Loucy (cell line): ENCODE data around the gene TMEM139.

Source experiments
- EZH2phosphoT487 ChIP-seq: fragments of 200-600 bp; IDR thresholded peaks from 2 replicates; pipeline ENCODE4 v1.6.1; 2018; ENCODE audit warnings: antibody characterized with exemption, mild to moderate bottlenecking, moderate library complexity, borderline replicate concordance
- TF ChIP-seq, protein P1 (sequence below): fragments of 200-600 bp; sonication (generic); conservative IDR thresholded peaks from 2 replicates; pipeline ENCODE4 v1.5.1; 2014; ENCODE audit warnings: mild to moderate bottlenecking, antibody characterized with exemption, low read length

DNA sequence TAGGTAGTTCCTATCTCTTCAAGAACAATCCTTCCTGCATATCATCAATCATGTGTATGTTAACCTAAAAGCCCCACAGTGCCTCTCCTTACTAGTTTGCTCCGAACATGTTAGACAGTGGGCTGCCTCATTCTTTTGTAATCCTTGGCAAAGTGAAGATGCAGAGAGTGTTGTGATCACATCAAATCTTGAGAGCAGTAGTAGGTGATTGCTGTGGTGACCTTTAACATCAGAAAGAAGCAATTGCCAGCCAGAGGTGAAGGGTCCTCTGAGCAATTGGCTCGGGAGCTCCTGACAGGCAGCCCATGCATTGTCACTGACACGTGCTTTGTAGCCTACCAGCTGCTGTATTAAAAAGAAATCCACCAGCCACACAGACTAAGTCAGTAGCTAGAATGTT, 41.1 kb upstream of the TMEM139 start:
- TF ChIP-seq, protein P1, sequence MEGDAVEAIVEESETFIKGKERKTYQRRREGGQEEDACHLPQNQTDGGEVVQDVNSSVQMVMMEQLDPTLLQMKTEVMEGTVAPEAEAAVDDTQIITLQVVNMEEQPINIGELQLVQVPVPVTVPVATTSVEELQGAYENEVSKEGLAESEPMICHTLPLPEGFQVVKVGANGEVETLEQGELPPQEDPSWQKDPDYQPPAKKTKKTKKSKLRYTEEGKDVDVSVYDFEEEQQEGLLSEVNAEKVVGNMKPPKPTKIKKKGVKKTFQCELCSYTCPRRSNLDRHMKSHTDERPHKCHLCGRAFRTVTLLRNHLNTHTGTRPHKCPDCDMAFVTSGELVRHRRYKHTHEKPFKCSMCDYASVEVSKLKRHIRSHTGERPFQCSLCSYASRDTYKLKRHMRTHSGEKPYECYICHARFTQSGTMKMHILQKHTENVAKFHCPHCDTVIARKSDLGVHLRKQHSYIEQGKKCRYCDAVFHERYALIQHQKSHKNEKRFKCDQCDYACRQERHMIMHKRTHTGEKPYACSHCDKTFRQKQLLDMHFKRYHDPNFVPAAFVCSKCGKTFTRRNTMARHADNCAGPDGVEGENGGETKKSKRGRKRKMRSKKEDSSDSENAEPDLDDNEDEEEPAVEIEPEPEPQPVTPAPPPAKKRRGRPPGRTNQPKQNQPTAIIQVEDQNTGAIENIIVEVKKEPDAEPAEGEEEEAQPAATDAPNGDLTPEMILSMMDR = no peak
- no peak for TF ChIP-seq EZH2phosphoT487
